Measurements from ENCODE around the gene LRGUK. TPM values are rescaled to one million over a fixed set of nuclear protein-coding genes. Genes with fewer than 3 reads are reported as not detected.

LRGUK gene
- total RNA-seq, 1 experiment from 2014 or later, result 1.5 TPM

DNA sequence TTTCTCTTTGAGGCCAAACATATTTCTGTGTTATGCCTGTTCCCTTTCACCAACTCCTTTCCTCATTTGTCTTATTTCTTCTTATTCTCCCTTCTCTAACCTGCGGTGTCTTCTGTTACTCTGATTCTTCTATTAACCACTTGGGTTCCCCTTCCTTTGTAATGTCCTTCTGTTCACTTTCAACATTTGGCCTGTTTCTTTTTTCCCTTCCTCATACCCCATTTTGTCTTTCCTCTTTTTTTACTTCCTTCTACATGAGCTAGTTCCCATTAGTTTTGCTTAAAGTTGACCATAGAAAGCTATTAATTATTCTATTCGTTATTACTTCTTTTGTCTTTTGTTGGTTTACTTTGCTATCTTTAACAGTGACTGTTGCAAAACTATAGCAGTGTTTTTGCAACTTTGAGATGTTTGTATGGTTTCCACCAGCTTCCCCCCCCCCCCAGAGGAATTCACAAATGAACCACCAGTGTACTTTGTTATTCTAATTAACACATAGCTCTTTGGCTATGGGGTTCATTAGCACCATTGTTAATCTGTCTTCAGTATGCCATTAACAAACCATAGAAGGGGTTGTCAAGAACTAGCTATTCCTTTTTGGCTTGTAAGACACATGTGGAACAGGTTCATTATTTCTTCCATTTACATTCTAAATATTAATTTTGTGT lies 2.9 kb downstream of the LRGUK start:
- H2BK5ac ChIP-seq (ENCODE audit: insufficient read length, low read length), result peak overlapping the region; percentile 91
- no peaks in the 10 kb centered on the region for H3K79me2 ChIP-seq (ENCODE audit: insufficient read depth, low read length)
- H4K8ac ChIP-seq (replicated peaks; ENCODE audit: insufficient read length, low read depth, low read length), result no peak overlapping the region
- H4K20me1 ChIP-seq (ENCODE audit: control insufficient read depth, insufficient read depth, insufficient read length), result no peaks in the 10 kb centered on the region
- peak overlapping the region; percentile 16 for H3K4me2 ChIP-seq (ENCODE audit: insufficient read depth, insufficient read length, low read length)
- no peak overlapping the region for H2AK5ac ChIP-seq (ENCODE audit: insufficient read length, low read length)
- no peak overlapping the region for H2BK15ac ChIP-seq (ENCODE audit: low read depth, low read length)
- peak overlapping the region; percentile 82 for H3K18ac ChIP-seq (ENCODE audit: insufficient read length, low read depth, low read length)
- Mint-ChIP-seq H3K4me3 (peak overlapping the region; percentile 31 to 33), H3K9me3 (peaks cover 2 to 3% of the 10 kb centered on the region in 2 experiments; a peak in 3 of 5 replicates), H3K36me3 (ENCODE audit: insufficient read depth in 1 of 3, low read depth in 3 of 3) (peaks cover 6 to 17% (median 9%) of the 10 kb centered on the region in 3 experiments; a peak in 6 of 7 replicates), H3K4me1 (peaks cover 56 to 62% of the 10 kb centered on the region in 2 experiments), H3K27me3 (ENCODE audit: low read depth) (peaks cover 5% of the 10 kb centered on the region; the same call in 1 of the 2 replicates), H3K27ac (peak overlapping the region; percentile 90 to 99 (median 97))
- H4K91ac ChIP-seq (ENCODE audit: insufficient read length, low read depth, low read length), result no peak overlapping the region
- no peaks in the 10 kb centered on the region for H3K79me1 ChIP-seq (ENCODE audit: insufficient read depth, low read depth, low read length, poor library complexity, severe bottlenecking)
- DNase-seq, result no peak
- no peak overlapping the region for H2BK20ac ChIP-seq (ENCODE audit: low read depth, low read length, poor library complexity, severe bottlenecking)
- peaks cover 19% of the 10 kb centered on the region for H3K4me1 ChIP-seq (ENCODE audit: insufficient read depth, low read length)
- peak overlapping the region; percentile 30 for H3K9ac ChIP-seq (ENCODE audit: extremely low read depth, insufficient read length, low read length)
- no CpG with 5 or more reads among the region's 2 CpGs for WGBS (ENCODE audit: extremely low coverage, insufficient read length, low lambda C conversion rate)
- H2BK12ac ChIP-seq (ENCODE audit: insufficient read length, low read depth, low read length), result no peak overlapping the region
- H3K23me2 ChIP-seq (ENCODE audit: insufficient read length, low read depth, low read length, poor library complexity, severe bottlenecking), result peaks cover 5% of the 10 kb centered on the region
- H2BK120ac ChIP-seq (ENCODE audit: low read depth, low read length, poor library complexity, severe bottlenecking), result no peak overlapping the region
- TF ChIP-seq, protein P1, sequence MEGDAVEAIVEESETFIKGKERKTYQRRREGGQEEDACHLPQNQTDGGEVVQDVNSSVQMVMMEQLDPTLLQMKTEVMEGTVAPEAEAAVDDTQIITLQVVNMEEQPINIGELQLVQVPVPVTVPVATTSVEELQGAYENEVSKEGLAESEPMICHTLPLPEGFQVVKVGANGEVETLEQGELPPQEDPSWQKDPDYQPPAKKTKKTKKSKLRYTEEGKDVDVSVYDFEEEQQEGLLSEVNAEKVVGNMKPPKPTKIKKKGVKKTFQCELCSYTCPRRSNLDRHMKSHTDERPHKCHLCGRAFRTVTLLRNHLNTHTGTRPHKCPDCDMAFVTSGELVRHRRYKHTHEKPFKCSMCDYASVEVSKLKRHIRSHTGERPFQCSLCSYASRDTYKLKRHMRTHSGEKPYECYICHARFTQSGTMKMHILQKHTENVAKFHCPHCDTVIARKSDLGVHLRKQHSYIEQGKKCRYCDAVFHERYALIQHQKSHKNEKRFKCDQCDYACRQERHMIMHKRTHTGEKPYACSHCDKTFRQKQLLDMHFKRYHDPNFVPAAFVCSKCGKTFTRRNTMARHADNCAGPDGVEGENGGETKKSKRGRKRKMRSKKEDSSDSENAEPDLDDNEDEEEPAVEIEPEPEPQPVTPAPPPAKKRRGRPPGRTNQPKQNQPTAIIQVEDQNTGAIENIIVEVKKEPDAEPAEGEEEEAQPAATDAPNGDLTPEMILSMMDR (conservative IDR thresholded peaks at IDR 0.05), result no peak
- H3K4ac ChIP-seq (ENCODE audit: low read depth, low read length), result no peak overlapping the region; the same call in 1 of the 2 replicates
- H3K9me3 ChIP-seq (ENCODE audit: control insufficient read depth, low read depth, low read length), result no peaks in the 10 kb centered on the region
- no peak overlapping the region for H4K5ac ChIP-seq (ENCODE audit: insufficient read length, low read depth, low read length)
- H3K14ac ChIP-seq (ENCODE audit: insufficient read depth, low read length), result no peak overlapping the region
- no peak overlapping the region for H2AFZ ChIP-seq (ENCODE audit: low read length)
- no peaks in the 10 kb centered on the region for H3K27me3 ChIP-seq (ENCODE audit: insufficient read depth, low read length)
- H3T11ph ChIP-seq (ENCODE audit: low read length), result peak overlapping the region; percentile 60
- H3K27ac ChIP-seq (ENCODE audit: insufficient read length, low read depth, low read length), result peak overlapping the region; percentile 97
- no peak overlapping the region for H3K56ac ChIP-seq (ENCODE audit: insufficient read length, low read depth, low read length)
- H3K23ac ChIP-seq (ENCODE audit: insufficient read length, low read depth, low read length), result no peak overlapping the region
